Measurements from ENCODE around the gene SLC25A23.
"Not testable (repeated sequence)": the region's sequence is repeated elsewhere in the genome, so short reads cannot be mapped to it uniquely, and the experiment has no call there.

The SLC25A23 gene

GRCh38 chr19:6406401-6406800 lies 53.2 kb downstream of the SLC25A23 start:
- Histone ChIP-seq H3K4me1 (ENCODE audit: insufficient read depth, low read length) (no peaks in the 10 kb centered on the region), H3K4me3 (ENCODE audit: low read depth in 1 of 2, low read length in 2 of 2) (no peak overlapping the region), H3K36me3 (ENCODE audit: insufficient read depth, low read length) (no peaks in the 10 kb centered on the region), H3K27me3 (ENCODE audit: insufficient read depth, low read length, poor library complexity) (no peaks in the 10 kb centered on the region), H4K20me1 (ENCODE audit: insufficient read depth, low read length) (no peaks in the 10 kb centered on the region), H3K9ac (ENCODE audit: low read depth, low read length) (no peak overlapping the region), H2AFZ (ENCODE audit: low read depth, low read length) (no peak overlapping the region), H3K9me3 (ENCODE audit: insufficient read depth, low read length, severe bottlenecking) (no peaks in the 10 kb centered on the region), H3K4me2 (ENCODE audit: insufficient read depth, low read length) (no peak overlapping the region), H3K27ac (ENCODE audit: low read length) (no peak overlapping the region), H3K79me2 (ENCODE audit: insufficient read depth, low read length) (no peaks in the 10 kb centered on the region)
- ATAC-seq (ENCODE audit: insufficient read depth, low read depth) (no peak), DNase-seq (no peak)
- TF ChIP-seq EZH2 (IDR thresholded peaks at IDR 0.05; ENCODE audit: borderline replicate concordance, low read depth, low read length, severe bottlenecking) (no peak), CTCF (IDR thresholded peaks at IDR 0.05; ENCODE audit: borderline replicate concordance, extremely low read depth, low read length, poor library complexity, severe bottlenecking) (no peak)

GRCh38 chr19:6402837-6403608 lies 56.6 kb downstream of the SLC25A23 start:
- H4K20me1 ChIP-seq (ENCODE audit: insufficient read depth, low read length) = no peaks in the 10 kb centered on the region
- H3K27me3 ChIP-seq (ENCODE audit: insufficient read depth, low read length, poor library complexity) = no peaks in the 10 kb centered on the region
- no peak overlapping the region for H2AFZ ChIP-seq (ENCODE audit: low read depth, low read length)
- ATAC-seq (ENCODE audit: insufficient read depth, low read depth) = no peak
- no peaks in the 10 kb centered on the region for H3K4me1 ChIP-seq (ENCODE audit: insufficient read depth, low read length)
- no peak overlapping the region for H3K27ac ChIP-seq (ENCODE audit: low read length)
- H3K4me2 ChIP-seq (ENCODE audit: insufficient read depth, low read length) = no peak overlapping the region
- no peak for TF ChIP-seq EZH2 (IDR thresholded peaks at IDR 0.05; ENCODE audit: borderline replicate concordance, low read depth, low read length, severe bottlenecking)
- TF ChIP-seq CTCF (IDR thresholded peaks at IDR 0.05; ENCODE audit: borderline replicate concordance, extremely low read depth, low read length, poor library complexity, severe bottlenecking) = no peak
- no peak overlapping the region for H3K9ac ChIP-seq (ENCODE audit: low read depth, low read length)
- H3K9me3 ChIP-seq (ENCODE audit: insufficient read depth, low read length, severe bottlenecking) = no peaks in the 10 kb centered on the region
- no peaks in the 10 kb centered on the region for H3K79me2 ChIP-seq (ENCODE audit: insufficient read depth, low read length)
- no peaks in the 10 kb centered on the region for H3K36me3 ChIP-seq (ENCODE audit: insufficient read depth, low read length)
- H3K4me3 ChIP-seq (ENCODE audit: low read depth in 1 of 2, low read length in 2 of 2) = no peak overlapping the region
- no peak for DNase-seq

DNA sequence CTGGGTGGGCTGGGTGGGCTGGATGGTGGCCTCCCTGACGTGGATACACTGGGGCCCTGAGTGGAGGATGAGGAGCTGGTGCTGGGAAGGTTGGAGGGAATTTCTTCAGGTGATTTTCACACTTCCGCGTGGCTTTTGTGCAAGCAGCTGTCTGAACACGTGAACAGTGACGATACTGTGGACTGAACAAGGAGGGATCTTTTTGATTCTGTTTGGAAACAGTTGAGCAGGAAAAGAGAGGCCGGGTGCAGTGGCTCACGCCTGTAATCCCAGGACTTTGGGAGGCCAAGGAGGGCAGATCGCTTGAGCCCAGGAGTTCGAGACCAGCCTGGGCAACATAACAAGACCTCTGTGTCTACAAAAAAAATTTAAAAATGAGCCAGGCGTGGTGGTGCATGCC lies 57.5 kb downstream of the SLC25A23 start:
- Histone ChIP-seq H4K20me1 (ENCODE audit: insufficient read depth, low read length) (no peaks in the 10 kb centered on the region), H3K4me3 (ENCODE audit: low read depth in 1 of 2, low read length in 2 of 2) (no peak overlapping the region), H3K79me2 (ENCODE audit: insufficient read depth, low read length) (no peaks in the 10 kb centered on the region), H3K9me3 (ENCODE audit: insufficient read depth, low read length, severe bottlenecking) (no peaks in the 10 kb centered on the region), H3K36me3 (ENCODE audit: insufficient read depth, low read length) (no peaks in the 10 kb centered on the region), H3K27ac (ENCODE audit: low read length) (no peak overlapping the region), H3K4me1 (ENCODE audit: insufficient read depth, low read length) (no peaks in the 10 kb centered on the region), H3K9ac (ENCODE audit: low read depth, low read length) (no peak overlapping the region), H2AFZ (ENCODE audit: low read depth, low read length) (no peak overlapping the region; the same call in 1 of the 2 replicates), H3K27me3 (ENCODE audit: insufficient read depth, low read length, poor library complexity) (no peaks in the 10 kb centered on the region), H3K4me2 (ENCODE audit: insufficient read depth, low read length) (no peak overlapping the region)
- TF ChIP-seq CTCF (IDR thresholded peaks at IDR 0.05; ENCODE audit: borderline replicate concordance, extremely low read depth, low read length, poor library complexity, severe bottlenecking) (no peak), EZH2 (IDR thresholded peaks at IDR 0.05; ENCODE audit: borderline replicate concordance, low read depth, low read length, severe bottlenecking) (no peak)
- ATAC-seq (ENCODE audit: insufficient read depth, low read depth) = no peak
- no peak for DNase-seq

DNA sequence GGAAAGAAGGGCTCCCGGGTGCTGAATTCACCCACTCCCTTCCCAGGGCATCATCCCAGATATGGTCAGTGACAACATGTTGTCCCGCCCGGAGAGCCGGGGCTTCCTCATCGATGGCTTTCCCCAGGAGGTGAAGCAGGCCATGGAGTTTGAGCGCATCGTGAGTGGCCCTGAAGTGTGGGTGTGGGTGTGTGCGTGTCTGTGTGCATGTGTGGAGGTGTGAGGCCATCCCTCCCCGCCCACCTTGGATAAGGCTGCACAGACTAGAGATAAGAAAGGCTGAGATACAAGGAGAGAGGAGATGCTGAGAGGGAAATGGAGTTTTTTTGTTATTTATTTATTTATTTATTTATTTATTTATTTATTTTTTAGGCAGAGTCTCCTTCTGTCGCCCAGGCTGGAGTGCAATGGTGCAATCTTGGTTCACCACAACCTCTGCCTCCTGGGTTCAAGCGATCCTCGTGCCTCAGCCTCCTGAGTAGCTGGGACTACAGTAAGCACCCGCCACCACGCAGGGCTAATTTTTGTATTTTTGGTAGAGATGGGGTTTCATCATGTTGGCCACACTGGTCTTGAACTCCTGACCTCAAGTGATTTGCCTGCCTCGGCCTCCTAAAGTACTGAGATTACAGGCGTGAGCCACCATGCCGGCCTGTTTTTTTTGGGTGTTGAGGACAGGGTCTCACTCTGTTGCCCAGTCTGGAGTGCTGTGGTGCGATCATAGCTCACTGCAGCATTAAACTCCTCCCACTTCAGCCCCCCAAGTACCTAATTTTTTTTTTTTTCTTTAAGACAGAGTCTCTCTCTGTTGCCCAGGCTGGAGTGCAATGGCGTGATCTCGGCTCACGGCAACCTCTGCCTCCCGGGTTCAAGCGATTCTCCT lies 59.3 kb downstream of the SLC25A23 start:
- not testable (repeated sequence) for H3K79me2 ChIP-seq (ENCODE audit: insufficient read depth, low read length); H3K36me3 ChIP-seq (ENCODE audit: insufficient read depth, low read length); H3K27ac ChIP-seq (ENCODE audit: low read length); DNase-seq; ATAC-seq (ENCODE audit: insufficient read depth, low read depth); H3K27me3 ChIP-seq (ENCODE audit: insufficient read depth, low read length, poor library complexity); H3K4me1 ChIP-seq (ENCODE audit: insufficient read depth, low read length); H3K4me2 ChIP-seq (ENCODE audit: insufficient read depth, low read length); H3K4me3 ChIP-seq (ENCODE audit: low read depth in 1 of 2, low read length in 2 of 2); H4K20me1 ChIP-seq (ENCODE audit: insufficient read depth, low read length); H3K9me3 ChIP-seq (ENCODE audit: insufficient read depth, low read length, severe bottlenecking); H2AFZ ChIP-seq (ENCODE audit: low read depth, low read length); H3K9ac ChIP-seq (ENCODE audit: low read depth, low read length)
